Hepatocyte (in vitro differentiated cells): ENCODE data around the gene ZPR1.

Source experiments
- EZH2 ChIP-seq: fragments of 200-600 bp; sonication (generic); IDR thresholded peaks from 2 replicates; pipeline ENCODE4 v1.6.1; 2016; ENCODE audit warnings: antibody characterized with exemption, mild to moderate bottlenecking, borderline replicate concordance
- EZH2phosphoT487 ChIP-seq: fragments of 200-600 bp; sonication (generic); IDR thresholded peaks from one replicate; pipeline ENCODE4 v1.6.1; 2018; ENCODE audit warnings: antibody characterized with exemption, mild to moderate bottlenecking, low read depth, moderate library complexity; ENCODE audit not compliant: unreplicated experiment, severe bottlenecking
- TF ChIP-seq, protein P1 (sequence below): fragments of 200-600 bp; sonication (generic); IDR thresholded peaks from 2 replicates; pipeline ENCODE4 v1.5.1; 2016; ENCODE audit warnings: antibody characterized with exemption, mild to moderate bottlenecking; ENCODE audit not compliant: poor library complexity

DNA sequence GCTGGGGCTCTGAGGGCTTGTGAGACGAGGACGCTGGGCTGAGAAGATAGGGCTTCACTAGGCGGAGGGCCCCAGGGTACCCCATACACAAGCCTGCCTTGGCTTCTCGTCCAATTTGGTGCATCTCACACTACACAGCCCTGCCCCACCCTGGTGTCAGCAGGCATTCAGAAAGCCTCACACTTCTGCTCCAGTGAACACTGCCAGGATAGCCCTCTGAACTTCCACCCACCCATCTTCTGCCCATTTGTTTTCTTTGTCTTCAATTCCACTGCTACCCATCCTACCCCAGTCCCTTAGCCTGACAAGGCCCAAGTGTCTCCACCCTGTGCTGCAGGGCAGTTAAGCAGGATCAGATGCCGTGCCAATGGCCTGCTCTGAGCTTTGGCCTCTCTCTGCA lies 13.2 kb downstream of the ZPR1 start:
- TF ChIP-seq, protein P1, sequence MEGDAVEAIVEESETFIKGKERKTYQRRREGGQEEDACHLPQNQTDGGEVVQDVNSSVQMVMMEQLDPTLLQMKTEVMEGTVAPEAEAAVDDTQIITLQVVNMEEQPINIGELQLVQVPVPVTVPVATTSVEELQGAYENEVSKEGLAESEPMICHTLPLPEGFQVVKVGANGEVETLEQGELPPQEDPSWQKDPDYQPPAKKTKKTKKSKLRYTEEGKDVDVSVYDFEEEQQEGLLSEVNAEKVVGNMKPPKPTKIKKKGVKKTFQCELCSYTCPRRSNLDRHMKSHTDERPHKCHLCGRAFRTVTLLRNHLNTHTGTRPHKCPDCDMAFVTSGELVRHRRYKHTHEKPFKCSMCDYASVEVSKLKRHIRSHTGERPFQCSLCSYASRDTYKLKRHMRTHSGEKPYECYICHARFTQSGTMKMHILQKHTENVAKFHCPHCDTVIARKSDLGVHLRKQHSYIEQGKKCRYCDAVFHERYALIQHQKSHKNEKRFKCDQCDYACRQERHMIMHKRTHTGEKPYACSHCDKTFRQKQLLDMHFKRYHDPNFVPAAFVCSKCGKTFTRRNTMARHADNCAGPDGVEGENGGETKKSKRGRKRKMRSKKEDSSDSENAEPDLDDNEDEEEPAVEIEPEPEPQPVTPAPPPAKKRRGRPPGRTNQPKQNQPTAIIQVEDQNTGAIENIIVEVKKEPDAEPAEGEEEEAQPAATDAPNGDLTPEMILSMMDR = no peak
- TF ChIP-seq EZH2 (no peak), EZH2phosphoT487 (no peak)
